Duodenal mucosa (tissue), 2 donors: ENCODE data around the gene CNOT6.
"Not testable (repeated sequence)": the region's sequence is repeated elsewhere in the genome, so short reads cannot be mapped to it uniquely, and the experiment has no call there.

Source experiments
- H3K27ac ChIP-seq: one replicate; pipeline ENCODE4 v1.7.0; 2013; ENCODE audit warnings: low read depth, low read length
- H3K27me3 ChIP-seq, 2 donors: one replicate each; pipeline ENCODE4 v1.7.0; 2013; ENCODE audit warnings: low read length in 2 of 2, control low read depth in 1 of 2; ENCODE audit not compliant: insufficient read depth in 2 of 2, control insufficient read depth in 1 of 2
- H3K36me3 ChIP-seq, 2 donors: one replicate each; pipeline ENCODE4 v1.7.0; 2013; ENCODE audit warnings: low read length in 2 of 2, control low read depth in 1 of 2; ENCODE audit not compliant: insufficient read depth in 2 of 2, control insufficient read depth in 1 of 2
- H3K4me1 ChIP-seq, 2 donors: one replicate each; pipeline ENCODE4 v1.7.0; 2013; ENCODE audit warnings: low read length in 2 of 2, control low read depth in 1 of 2; ENCODE audit not compliant: insufficient read depth in 2 of 2, control insufficient read depth in 1 of 2
- H3K4me3 ChIP-seq, 2 donors: one replicate each; pipeline ENCODE4 v1.7.0; 2013; ENCODE audit warnings: low read length in 2 of 2, low read depth in 1 of 2
- H3K9ac ChIP-seq, 2 donors: one replicate each; pipeline ENCODE4 v1.7.0; 2013; ENCODE audit warnings: low read length in 2 of 2, low read depth in 1 of 2
- H3K9me3 ChIP-seq, 2 donors: one replicate each; pipeline ENCODE4 v1.7.0; 2013; ENCODE audit warnings: low read length in 2 of 2, control low read depth in 1 of 2; ENCODE audit not compliant: control insufficient read depth in 1 of 2

The CNOT6 gene

DNA sequence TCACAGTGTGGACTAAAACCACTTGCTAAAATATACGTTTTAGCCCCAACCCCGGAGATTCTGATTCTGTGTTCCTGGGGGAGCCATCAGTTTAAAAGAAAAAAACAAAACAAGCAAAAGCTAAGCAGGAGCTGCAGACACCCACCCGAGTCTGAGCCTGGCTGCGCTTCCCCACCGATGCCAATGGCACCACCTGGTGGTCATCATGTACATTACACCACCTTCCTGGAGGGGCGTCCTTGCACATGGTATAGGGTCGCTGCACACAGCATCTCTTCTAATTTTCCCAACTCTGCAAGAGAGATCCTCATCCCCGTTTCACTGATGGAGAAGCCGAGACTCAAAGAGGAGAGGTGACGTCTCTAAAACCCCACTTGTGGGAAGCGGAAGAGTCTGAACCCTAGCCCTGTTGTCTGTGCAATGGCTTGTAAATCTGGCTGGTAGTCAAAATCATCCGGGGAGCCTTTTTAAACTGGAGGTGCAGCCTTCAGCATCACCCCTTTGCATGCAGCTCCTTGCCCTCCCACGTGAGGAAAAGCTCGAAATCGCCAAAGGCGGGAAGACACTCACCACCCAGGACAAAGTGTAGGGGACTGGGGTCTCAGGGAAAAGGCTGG is 23.1 kb upstream of the CNOT6 start:
- H3K27me3 ChIP-seq = peaks cover 0 to 6% of the 10 kb centered on the region in 2 donors
- H3K27ac ChIP-seq = no peak overlapping the region
- no peaks in the 10 kb centered on the region for H3K36me3 ChIP-seq
- no peak overlapping the region for H3K9ac ChIP-seq
- H3K4me3 ChIP-seq = no peak overlapping the region
- no peaks in the 10 kb centered on the region for H3K9me3 ChIP-seq
- peaks cover 18 to 20% of the 10 kb centered on the region in 2 donors for H3K4me1 ChIP-seq

DNA sequence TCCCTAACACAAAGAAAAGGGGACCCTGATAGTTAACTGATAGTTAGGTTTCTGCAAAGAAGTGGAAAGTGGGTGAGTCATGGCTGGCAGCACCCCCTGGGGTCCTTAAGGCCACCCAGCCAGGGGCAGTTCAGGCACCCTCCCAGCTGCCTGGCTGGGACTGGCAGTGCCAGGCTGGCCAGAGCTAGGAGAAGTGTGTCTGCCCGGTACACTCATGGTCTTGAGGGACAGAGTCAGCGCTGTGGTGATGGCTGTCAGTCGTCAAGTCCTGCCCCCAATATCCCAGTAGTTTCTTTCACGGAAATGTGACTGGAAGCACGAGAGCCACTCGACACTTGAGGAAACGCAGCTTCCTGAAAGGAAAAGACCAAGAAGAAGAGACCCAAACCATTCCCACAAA is 22.3 kb upstream of the CNOT6 start:
- H3K9ac ChIP-seq = no peak overlapping the region

DNA sequence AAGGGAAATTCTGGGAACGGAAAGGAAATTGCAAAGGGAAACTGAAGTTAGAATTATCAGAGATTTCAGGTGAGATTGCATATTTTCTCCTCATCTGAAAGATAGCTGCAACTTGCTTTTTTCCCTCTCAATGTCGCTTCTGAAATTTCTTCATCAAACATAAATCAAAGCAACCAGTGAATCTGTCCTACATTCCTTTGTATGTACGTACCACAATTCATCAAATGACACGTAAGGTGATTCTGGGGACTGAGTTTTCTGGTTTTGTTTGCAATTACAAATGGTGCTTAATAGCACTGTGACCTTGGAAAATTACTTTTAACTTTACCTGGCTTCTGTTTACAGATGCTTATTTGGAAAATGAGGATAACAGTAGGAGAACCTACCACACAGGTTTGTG is 21.9 kb upstream of the CNOT6 start:
- Histone ChIP-seq H3K4me3 (no peak overlapping the region), H3K9ac (no peak overlapping the region), H3K27ac (no peak overlapping the region), H3K9me3 (no peaks in the 10 kb centered on the region), H3K36me3 (no peaks in the 10 kb centered on the region), H3K4me1 (peaks cover 12 to 15% of the 10 kb centered on the region in 2 donors), H3K27me3 (peaks cover 0 to 6% of the 10 kb centered on the region in 2 donors)

More for the DNA sequence above, 22.3 kb upstream of the CNOT6 start:
- Histone ChIP-seq H3K27ac (no peak overlapping the region), H3K4me1 (peaks cover 16 to 19% of the 10 kb centered on the region in 2 donors), H3K9me3 (no peaks in the 10 kb centered on the region), H3K36me3 (no peaks in the 10 kb centered on the region), H3K27me3 (peaks cover 0 to 6% of the 10 kb centered on the region in 2 donors), H3K4me3 (no peak overlapping the region)

DNA sequence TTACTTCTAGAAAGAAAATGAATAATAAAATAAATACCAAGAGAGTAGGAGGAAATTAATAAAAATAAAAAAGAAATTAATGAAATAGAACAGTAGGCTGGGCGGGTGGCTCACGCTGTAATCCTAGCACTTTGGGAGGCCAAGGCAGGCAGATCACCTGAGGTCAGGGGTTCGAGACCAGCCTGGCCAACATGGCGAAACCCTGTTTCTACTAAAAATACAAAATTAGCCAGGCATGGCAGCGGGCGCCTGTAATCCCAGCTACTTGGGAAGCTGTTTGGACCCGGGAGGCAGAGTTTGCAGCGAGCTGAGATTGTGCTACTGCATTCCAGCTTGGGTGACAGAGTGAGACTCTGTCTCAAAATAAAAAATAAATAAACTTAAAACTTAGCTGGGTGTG is 20.8 kb upstream of the CNOT6 start:
- H3K4me3 ChIP-seq, H3K9ac ChIP-seq, H3K36me3 ChIP-seq, H3K27ac ChIP-seq, H3K27me3 ChIP-seq, H3K9me3 ChIP-seq: not testable (repeated sequence)
- H3K4me1 ChIP-seq = peaks cover 7 to 11% of the 10 kb centered on the region in 2 donors

DNA sequence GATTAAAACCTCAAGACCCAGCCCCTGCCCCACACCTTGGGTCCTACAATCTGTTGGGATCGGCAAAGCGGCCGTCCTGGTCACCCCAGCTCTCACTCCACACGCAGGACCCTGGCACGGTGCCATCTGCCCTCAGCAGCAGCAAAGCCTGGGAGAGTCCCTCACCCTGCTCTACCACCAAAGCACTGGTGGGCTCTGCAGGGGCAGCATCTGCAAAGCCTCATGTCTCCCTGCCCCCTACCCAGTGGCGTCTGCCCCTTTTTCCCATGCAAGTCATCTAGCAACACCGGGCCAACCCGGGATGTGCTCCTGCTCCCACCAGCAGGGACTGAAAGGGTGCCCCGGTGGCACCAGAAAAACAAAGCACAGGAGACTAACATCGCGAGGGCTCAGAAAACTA is 19.6 kb upstream of the CNOT6 start:
- H3K36me3 ChIP-seq = no peaks in the 10 kb centered on the region
- H3K27me3 ChIP-seq = peaks cover 0 to 6% of the 10 kb centered on the region in 2 donors
- no peaks in the 10 kb centered on the region for H3K9me3 ChIP-seq
- no peak overlapping the region for H3K4me3 ChIP-seq
- H3K9ac ChIP-seq = no peak overlapping the region
- H3K4me1 ChIP-seq = peaks cover 7 to 11% of the 10 kb centered on the region in 2 donors
- no peak overlapping the region for H3K27ac ChIP-seq

DNA sequence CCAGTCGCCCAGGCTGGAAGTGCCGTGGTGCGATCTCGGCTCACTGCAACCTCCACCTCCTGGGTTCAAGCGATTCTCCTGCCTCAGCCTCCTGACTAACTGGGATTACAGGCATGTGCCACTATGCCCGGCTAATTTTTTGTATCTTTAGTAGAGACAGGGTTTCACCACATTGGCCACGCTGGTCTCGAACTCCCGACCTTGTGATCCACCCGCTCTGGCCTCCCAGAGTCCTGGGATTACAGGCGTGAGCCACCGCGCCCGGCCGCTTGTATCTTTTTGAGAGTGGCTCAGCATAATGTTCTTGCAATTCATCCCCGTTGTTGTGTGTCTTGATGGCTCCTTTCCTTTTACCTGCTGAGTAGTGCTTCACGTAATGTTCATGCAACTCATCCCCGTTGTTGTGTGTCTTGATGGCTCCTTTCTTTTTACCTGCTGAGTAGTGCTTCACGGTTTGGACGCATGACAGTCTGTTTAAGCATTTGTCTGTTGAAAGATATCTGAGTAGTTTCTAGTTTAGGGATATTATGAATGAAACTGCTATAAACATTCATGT is 18.1 kb upstream of the CNOT6 start:
- not testable (repeated sequence) for H3K36me3 ChIP-seq, H3K27ac ChIP-seq, H3K27me3 ChIP-seq, H3K4me3 ChIP-seq, H3K9ac ChIP-seq, H3K9me3 ChIP-seq, H3K4me1 ChIP-seq

DNA sequence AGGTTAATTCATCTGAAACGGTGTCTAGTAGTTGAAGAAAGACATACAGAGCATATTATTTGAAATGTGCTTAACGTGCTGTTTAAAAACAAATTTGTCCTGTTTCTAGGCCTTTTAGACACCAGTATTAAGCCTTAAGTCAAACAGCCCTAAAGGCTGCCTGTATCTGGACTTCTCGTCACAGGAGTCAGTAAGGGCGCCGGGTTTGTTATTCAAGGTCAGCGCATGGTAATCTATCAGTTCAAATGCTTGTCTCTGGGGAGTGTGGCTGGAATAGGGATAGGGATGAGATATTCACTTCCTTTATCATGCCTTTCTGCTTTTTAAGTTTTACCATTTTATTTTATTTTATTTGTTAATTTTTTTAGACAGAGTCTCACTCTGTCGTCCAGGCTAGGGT is 9.4 kb upstream of the CNOT6 start:
- Histone ChIP-seq H3K9ac (no peak overlapping the region), H3K27ac (no peak overlapping the region), H3K9me3 (no peaks in the 10 kb centered on the region), H3K4me3 (no peak overlapping the region), H3K4me1 (no peaks in the 10 kb centered on the region), H3K27me3 (no peaks in the 10 kb centered on the region), H3K36me3 (no peaks in the 10 kb centered on the region)

DNA sequence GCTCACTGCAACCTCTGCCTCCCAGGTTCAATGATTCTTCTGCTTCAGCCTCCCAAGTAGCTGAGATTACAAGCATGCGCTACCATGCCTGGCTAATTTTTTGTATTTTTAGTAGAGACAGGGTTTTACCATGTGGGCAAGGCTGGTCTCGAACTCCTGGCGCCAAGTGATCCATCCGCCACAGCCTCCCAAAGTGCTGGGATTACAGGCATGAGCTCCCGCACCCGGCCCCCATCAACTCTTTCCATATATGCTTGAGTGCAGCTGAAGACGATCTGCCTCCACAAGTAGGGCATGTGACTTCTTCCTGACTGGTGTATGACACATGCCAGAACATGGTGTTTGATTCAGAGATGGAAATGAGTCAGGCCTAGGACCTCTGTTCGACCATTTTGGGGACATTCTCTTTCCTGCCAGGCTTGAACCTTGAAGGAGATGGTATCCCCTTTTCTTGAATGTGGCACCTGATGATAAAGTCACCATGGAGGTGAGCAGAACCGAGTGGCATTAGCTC is 7.5 kb upstream of the CNOT6 start:
- Histone ChIP-seq H3K27ac (no peak overlapping the region), H3K36me3 (no peaks in the 10 kb centered on the region), H3K4me1 (no peaks in the 10 kb centered on the region), H3K4me3 (no peak overlapping the region), H3K9me3 (no peaks in the 10 kb centered on the region), H3K27me3 (no peaks in the 10 kb centered on the region), H3K9ac (no peak overlapping the region)

DNA sequence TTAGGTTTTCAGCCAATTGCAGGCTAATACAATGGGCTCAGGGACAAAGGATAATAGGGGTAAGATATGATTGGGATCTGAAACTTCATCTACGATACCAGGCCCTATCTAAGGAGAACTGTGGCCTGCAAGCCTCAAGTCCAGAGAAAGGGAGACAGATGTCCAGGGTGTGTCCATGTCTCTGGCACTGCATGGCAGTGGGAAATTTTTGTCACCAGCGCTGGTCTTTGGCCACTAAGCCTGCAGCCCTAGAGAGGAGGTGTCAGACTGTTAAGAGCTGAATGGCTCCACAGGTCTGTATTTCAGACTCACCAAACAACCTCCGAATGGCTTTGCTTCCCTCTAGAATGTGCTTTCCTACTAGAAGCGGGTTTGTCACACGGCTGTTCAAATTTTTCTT is 6.6 kb upstream of the CNOT6 start:
- Histone ChIP-seq H3K9ac (no peak overlapping the region), H3K4me3 (no peak overlapping the region), H3K4me1 (no peaks in the 10 kb centered on the region), H3K36me3 (no peaks in the 10 kb centered on the region), H3K27ac (no peak overlapping the region), H3K9me3 (no peaks in the 10 kb centered on the region), H3K27me3 (no peaks in the 10 kb centered on the region)

DNA sequence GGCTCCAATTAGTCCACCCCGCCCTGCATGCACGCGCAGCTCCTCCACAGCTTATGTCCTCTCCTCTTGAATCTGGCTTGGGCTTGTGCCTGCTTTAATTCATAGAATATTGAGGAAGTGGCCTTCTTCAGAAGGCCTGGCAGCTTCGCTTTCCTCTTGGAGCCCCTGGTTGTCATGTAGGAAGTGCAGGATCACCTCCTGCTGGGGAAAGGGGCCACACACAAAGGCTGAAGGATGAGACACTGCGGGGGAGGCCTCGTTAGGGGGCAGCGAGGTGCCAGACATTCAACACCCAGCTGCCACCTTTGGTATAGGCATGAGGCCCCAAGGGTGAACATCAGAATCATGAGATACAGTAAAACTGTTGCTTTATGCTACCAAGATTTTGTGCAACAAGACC is 2.7 kb upstream of the CNOT6 start:
- H3K9me3 ChIP-seq = no peaks in the 10 kb centered on the region
- no peak overlapping the region for H3K4me3 ChIP-seq
- no peak overlapping the region for H3K27ac ChIP-seq
- no peak overlapping the region for H3K9ac ChIP-seq
- H3K27me3 ChIP-seq = no peaks in the 10 kb centered on the region
- H3K4me1 ChIP-seq = peaks cover 10 to 13% of the 10 kb centered on the region in 2 donors
- H3K36me3 ChIP-seq = no peaks in the 10 kb centered on the region
